ENCODE data around the gene WNT5B. TPM values are rescaled to one million over a fixed set of nuclear protein-coding genes. Genes with fewer than 3 reads are reported as not detected.

WNT5B gene
- total RNA-seq, 2 donors from 2014 or later: 1.5 to 5.9 TPM

- H3K27ac ChIP-seq: peak overlapping the region; percentile 78
- peak overlapping the region in 1 of 2 donors; percentile 91 for H3K9ac ChIP-seq (ENCODE audit: low read depth in 2 of 2, low read length in 2 of 2)
- intact Hi-C loops (cut with DNase I): no loop called here
- no peaks in the 10 kb centered on the region for H3K9me3 ChIP-seq
- H3K4me3 ChIP-seq: peak overlapping the region; percentile 57
- H3K4me1 ChIP-seq: peaks cover 3% of the 10 kb centered on the region
- no peaks in the 10 kb centered on the region for H3K36me3 ChIP-seq
- no peak for TF ChIP-seq CTCF (IDR thresholded peaks at IDR 0.05)
- DNase-seq: peak; percentile 63
- no peaks in the 10 kb centered on the region for H3K27me3 ChIP-seq
Measured at GRCh38 chr12:1591034-1591433, 38.0 kb upstream of the WNT5B start.

- intact Hi-C loops (cut with DNase I): no loop called here
- peak overlapping the region; percentile 78 for H3K27ac ChIP-seq
- H3K4me1 ChIP-seq: peaks cover 3% of the 10 kb centered on the region
- H3K9ac ChIP-seq (ENCODE audit: low read depth in 2 of 2, low read length in 2 of 2): peak overlapping the region in 1 of 2 donors; percentile 75
- H3K27me3 ChIP-seq: no peaks in the 10 kb centered on the region
- H3K36me3 ChIP-seq: no peaks in the 10 kb centered on the region
- no peak for TF ChIP-seq CTCF (IDR thresholded peaks at IDR 0.05)
- H3K4me3 ChIP-seq: peak overlapping the region; percentile 57
- DNase-seq: no peak
- H3K9me3 ChIP-seq: no peaks in the 10 kb centered on the region
Measured at GRCh38 chr12:1591543-1591942, 37.5 kb upstream of the WNT5B start.

- peak overlapping the region; percentile 86 to 90 for H3K9ac ChIP-seq (ENCODE audit: low read depth in 2 of 2, low read length in 2 of 2)
- H3K4me3 ChIP-seq: peak overlapping the region; percentile 57
- intact Hi-C loops (cut with DNase I): no loop called here
- DNase-seq: peak; percentile 76
- H3K36me3 ChIP-seq: no peaks in the 10 kb centered on the region
- no peaks in the 10 kb centered on the region for H3K9me3 ChIP-seq
- peak overlapping the region; percentile 94 for H3K27ac ChIP-seq
- TF ChIP-seq CTCF (IDR thresholded peaks at IDR 0.05): no peak
- H3K4me1 ChIP-seq: peaks cover 3% of the 10 kb centered on the region
- H3K27me3 ChIP-seq: no peaks in the 10 kb centered on the region
Measured at GRCh38 chr12:1592444-1593173, 36.4 kb upstream of the WNT5B start.

- H3K4me1 ChIP-seq: peaks cover 3% of the 10 kb centered on the region
- peak overlapping the region; percentile 94 for H3K27ac ChIP-seq
- intact Hi-C loops (cut with DNase I): no loop called here
- DNase-seq: peak; percentile 68
- H3K4me3 ChIP-seq: peak overlapping the region; percentile 57
- TF ChIP-seq CTCF (IDR thresholded peaks at IDR 0.05): no peak
- no peaks in the 10 kb centered on the region for H3K36me3 ChIP-seq
- H3K27me3 ChIP-seq: no peaks in the 10 kb centered on the region
- no peaks in the 10 kb centered on the region for H3K9me3 ChIP-seq
- H3K9ac ChIP-seq (ENCODE audit: low read depth in 2 of 2, low read length in 2 of 2): peak overlapping the region; percentile 86 to 90
Measured at GRCh38 chr12:1593174-1594005, 35.6 kb upstream of the WNT5B start.

GRCh38 chr12:1594006-1594260 lies 35.1 kb upstream of the WNT5B start:
- peaks cover 3% of the 10 kb centered on the region for H3K4me1 ChIP-seq
- intact Hi-C loops (cut with DNase I): no loop called here
- no peaks in the 10 kb centered on the region for H3K36me3 ChIP-seq
- DNase-seq: no peak
- H3K27me3 ChIP-seq: no peaks in the 10 kb centered on the region
- H3K9me3 ChIP-seq: no peaks in the 10 kb centered on the region
- TF ChIP-seq CTCF (IDR thresholded peaks at IDR 0.05): no peak
- H3K27ac ChIP-seq: peak overlapping the region; percentile 94
- peak overlapping the region; percentile 57 for H3K4me3 ChIP-seq
- peak overlapping the region; percentile 86 to 90 for H3K9ac ChIP-seq (ENCODE audit: low read depth in 2 of 2, low read length in 2 of 2)

Measured in colonic mucosa (tissue), 4 donors.